ENCODE data around the gene MBD2.

The MBD2 gene

GRCh38 chr18:54112356-54112755 lies 112.1 kb downstream of the MBD2 start:
- H3K36me3 ChIP-seq (ENCODE audit: control insufficient read depth, insufficient read depth, low read length), result no peaks in the 10 kb centered on the region
- H4K8ac ChIP-seq (ENCODE audit: low read depth, low read length), result no peak overlapping the region
- H3K18ac ChIP-seq (ENCODE audit: low read length), result no peak overlapping the region
- no peak overlapping the region for H3K4me2 ChIP-seq (ENCODE audit: low read length)
- H3K4ac ChIP-seq (ENCODE audit: low read depth, low read length), result no peak overlapping the region
- no peaks in the 10 kb centered on the region for H3K79me1 ChIP-seq (ENCODE audit: low read length)
- no peak overlapping the region for H3K9ac ChIP-seq (ENCODE audit: low read length)
- H3K79me2 ChIP-seq (ENCODE audit: control insufficient read depth, insufficient read depth, low read length), result no peaks in the 10 kb centered on the region
- H3K27ac ChIP-seq (ENCODE audit: low read depth, low read length), result no peak overlapping the region
- no peak overlapping the region for H2BK5ac ChIP-seq (ENCODE audit: low read length)
- no peak overlapping the region for H3K23ac ChIP-seq (ENCODE audit: low read length)
- H2BK15ac ChIP-seq (replicated peaks; ENCODE audit: low read depth), result no peak overlapping the region
- H4K5ac ChIP-seq (ENCODE audit: low read length), result no peak overlapping the region
- no peak overlapping the region for H3K56ac ChIP-seq (ENCODE audit: low read length)
- H3K4me1 ChIP-seq (ENCODE audit: control insufficient read depth, low read depth, low read length), result no peaks in the 10 kb centered on the region
- no peaks in the 10 kb centered on the region for H3K27me3 ChIP-seq (ENCODE audit: insufficient read depth, low read length, poor library complexity)
- no peak overlapping the region for H2AK5ac ChIP-seq (ENCODE audit: low read length)
- WGBS (ENCODE audit: extremely low coverage, insufficient coverage, low lambda C conversion rate), result no CpG with 5 or more reads among the region's 1 CpG
- DNase-seq, result no peak
- H3K4me3 ChIP-seq (ENCODE audit: low read length), result no peak overlapping the region
- H2BK120ac ChIP-seq (ENCODE audit: low read depth, low read length), result no peak overlapping the region

GRCh38 chr18:54109131-54109683 lies 115.3 kb downstream of the MBD2 start:
- no peaks in the 10 kb centered on the region for H3K79me1 ChIP-seq (ENCODE audit: low read length)
- H3K4ac ChIP-seq (ENCODE audit: low read depth, low read length), result no peak overlapping the region
- H3K9ac ChIP-seq (ENCODE audit: low read length), result no peak overlapping the region
- no peak overlapping the region for H3K18ac ChIP-seq (ENCODE audit: low read length)
- H3K4me1 ChIP-seq (ENCODE audit: control insufficient read depth, low read depth, low read length), result no peaks in the 10 kb centered on the region
- no CpG with 5 or more reads among the region's 3 CpGs for WGBS (ENCODE audit: extremely low coverage, insufficient coverage, low lambda C conversion rate)
- no peak overlapping the region for H2AK5ac ChIP-seq (ENCODE audit: low read length)
- H3K4me2 ChIP-seq (ENCODE audit: low read length), result no peak overlapping the region
- H3K27ac ChIP-seq (ENCODE audit: low read depth, low read length), result no peak overlapping the region
- H3K56ac ChIP-seq (ENCODE audit: low read length), result no peak overlapping the region
- H3K4me3 ChIP-seq (ENCODE audit: low read length), result no peak overlapping the region
- no peak overlapping the region for H4K5ac ChIP-seq (ENCODE audit: low read length)
- no peaks in the 10 kb centered on the region for H3K79me2 ChIP-seq (ENCODE audit: control insufficient read depth, insufficient read depth, low read length)
- no peak overlapping the region for H2BK15ac ChIP-seq (replicated peaks; ENCODE audit: low read depth)
- H3K36me3 ChIP-seq (ENCODE audit: control insufficient read depth, insufficient read depth, low read length), result no peaks in the 10 kb centered on the region
- H2BK120ac ChIP-seq (ENCODE audit: low read depth, low read length), result no peak overlapping the region
- no peak for DNase-seq
- H3K27me3 ChIP-seq (ENCODE audit: insufficient read depth, low read length, poor library complexity), result no peaks in the 10 kb centered on the region
- no peak overlapping the region for H3K23ac ChIP-seq (ENCODE audit: low read length)
- no peak overlapping the region for H4K8ac ChIP-seq (ENCODE audit: low read depth, low read length)
- H2BK5ac ChIP-seq (ENCODE audit: low read length), result no peak overlapping the region

- no peak overlapping the region for H4K8ac ChIP-seq (ENCODE audit: low read depth, low read length)
- H3K9ac ChIP-seq (ENCODE audit: low read length), result no peak overlapping the region
- no peaks in the 10 kb centered on the region for H3K36me3 ChIP-seq (ENCODE audit: control insufficient read depth, insufficient read depth, low read length)
- H2BK120ac ChIP-seq (ENCODE audit: low read depth, low read length), result no peak overlapping the region
- no peak overlapping the region for H3K4me2 ChIP-seq (ENCODE audit: low read length)
- H2BK15ac ChIP-seq (replicated peaks; ENCODE audit: low read depth), result no peak overlapping the region
- no peaks in the 10 kb centered on the region for H3K79me2 ChIP-seq (ENCODE audit: control insufficient read depth, insufficient read depth, low read length)
- no peaks in the 10 kb centered on the region for H3K79me1 ChIP-seq (ENCODE audit: low read length)
- no peak overlapping the region for H3K23ac ChIP-seq (ENCODE audit: low read length)
- no peak overlapping the region for H2BK5ac ChIP-seq (ENCODE audit: low read length)
- no peaks in the 10 kb centered on the region for H3K4me1 ChIP-seq (ENCODE audit: control insufficient read depth, low read depth, low read length)
- H4K5ac ChIP-seq (ENCODE audit: low read length), result no peak overlapping the region
- no peak overlapping the region for H2AK5ac ChIP-seq (ENCODE audit: low read length)
- no peak overlapping the region for H3K27ac ChIP-seq (ENCODE audit: low read depth, low read length)
- H3K56ac ChIP-seq (ENCODE audit: low read length), result no peak overlapping the region
- no peak overlapping the region for H3K18ac ChIP-seq (ENCODE audit: low read length)
- H3K4me3 ChIP-seq (ENCODE audit: low read length), result no peak overlapping the region
- no peaks in the 10 kb centered on the region for H3K27me3 ChIP-seq (ENCODE audit: insufficient read depth, low read length, poor library complexity)
- no peak overlapping the region for H3K4ac ChIP-seq (ENCODE audit: low read depth, low read length)
- DNase-seq, result no peak
- no CpG with 5 or more reads among the region's 1 CpG for WGBS (ENCODE audit: extremely low coverage, insufficient coverage, low lambda C conversion rate)
Observed at GRCh38 chr18:54102123-54102522, 122.3 kb downstream of the MBD2 start.

Small RNAs within 50 kb of the gene (small RNA-seq; reads per million reads assigned to genes)
- gene SNORA37 (ENCODE audit: insufficient read depth), result 1.1 reads per million
